LNCAP (cell line): ENCODE measurements around the gene GLUD2.

Source experiments
- CTCF ChIP-seq: fragments of 450-650 bp; IDR thresholded peaks from 2 replicates; pipeline ENCODE4 v1.5.1; 2017; ENCODE audit warnings: mild to moderate bottlenecking

Gene GLUD2

GRCh38 chrX:121052122-121052521 is 4.7 kb downstream of the GLUD2 start:
- no peak for TF ChIP-seq CTCF

GRCh38 chrX:121062289-121062688 is 14.9 kb downstream of the GLUD2 start:
- no peak for TF ChIP-seq CTCF

GRCh38 chrX:121064579-121064978 is 17.2 kb downstream of the GLUD2 start:
- TF ChIP-seq CTCF = no peak

GRCh38 chrX:121084903-121085611 is 37.6 kb downstream of the GLUD2 start:
- TF ChIP-seq CTCF = no peak

- TF ChIP-seq CTCF = no peak
Measured at GRCh38 chrX:121085612-121086010, 38.2 kb downstream of the GLUD2 start.

- no peak for TF ChIP-seq CTCF
Measured at GRCh38 chrX:121093011-121093410, 45.6 kb downstream of the GLUD2 start.
